Keratinocyte (primary cell): ENCODE data around the gene IFITM10. TPM values are rescaled to one million over a fixed set of nuclear protein-coding genes. Genes with fewer than 3 reads are reported as not detected.

Experiments used
- DNase-seq: peaks from one replicate; pipeline ENCODE4 v3.0.0-alpha.2; 2011; ENCODE audit warnings: low read depth, missing footprints, low spot score
- FAIRE-seq: peaks from 2 replicates; lab custom pipeline; 2011; peaks lifted over from hg19 to GRCh38; lab: Jason Lieb, UNC
- H2AFZ ChIP-seq: 2 replicates; pipeline ENCODE4 v1.6.0; 2012; ENCODE audit warnings: low read length, control low read depth, inconsistent platforms; ENCODE audit not compliant: control insufficient read depth
- H3K27ac ChIP-seq: 2 replicates; pipeline ENCODE4 v1.5.1; 2011; ENCODE audit warnings: low read length; ENCODE audit not compliant: control insufficient read depth, insufficient read depth
- H3K27me3 ChIP-seq: 3 replicates; pipeline ENCODE4 v1.6.0; 2011; ENCODE audit warnings: low read length; ENCODE audit not compliant: control insufficient read depth, insufficient read depth; ENCODE audit errors: extremely low read depth
- H3K36me3 ChIP-seq, 2 experiments: 2 replicates in 1 of 2; 3 replicates in 1 of 2; pipeline ENCODE4 v1.5.1; 2011; ENCODE audit warnings: low read length in 2 of 2, mild to moderate bottlenecking in 1 of 2; ENCODE audit not compliant: control insufficient read depth in 2 of 2, insufficient read depth in 2 of 2; ENCODE audit errors: extremely low read depth in 1 of 2
- H3K4me1 ChIP-seq: 3 replicates; pipeline ENCODE4 v1.5.1; 2011; ENCODE audit warnings: low read length; ENCODE audit not compliant: control insufficient read depth, insufficient read depth; ENCODE audit errors: extremely low read depth
- H3K4me2 ChIP-seq: 3 replicates; pipeline ENCODE4 v1.6.0; 2011; ENCODE audit warnings: low read depth, low read length; ENCODE audit not compliant: control insufficient read depth, insufficient read depth; ENCODE audit errors: extremely low read depth
- H3K4me3 ChIP-seq, 3 experiments: fragments of 200-600 bp in 1 of 3; sonication (generic) in 1 of 3; 2 replicates in 2 of 3; 3 replicates in 1 of 3; pipeline ENCODE4 v1.5.1; 2011 to 2016; ENCODE audit warnings: low read length in 3 of 3, mild to moderate bottlenecking in 3 of 3, control low read depth in 2 of 3, inconsistent platforms in 1 of 3, low read depth in 1 of 3, mixed read lengths in 1 of 3, mixed run types in 1 of 3, moderate library complexity in 1 of 3; ENCODE audit not compliant: control insufficient read depth in 2 of 3, insufficient read depth in 2 of 3; ENCODE audit errors: extremely low read depth in 1 of 3
- H3K79me2 ChIP-seq: 2 replicates; pipeline ENCODE4 v1.6.0; 2012; ENCODE audit warnings: low read length; ENCODE audit not compliant: control insufficient read depth, insufficient read depth
- H3K9ac ChIP-seq: 3 replicates; pipeline ENCODE4 v1.6.0; 2011; ENCODE audit warnings: low read length; ENCODE audit not compliant: control insufficient read depth, insufficient read depth; ENCODE audit errors: extremely low read depth
- H3K9me1 ChIP-seq: 3 replicates; pipeline ENCODE4 v1.6.0; 2011; ENCODE audit warnings: low read length; ENCODE audit not compliant: control insufficient read depth, insufficient read depth; ENCODE audit errors: extremely low read depth
- H3K9me3 ChIP-seq: 2 replicates; pipeline ENCODE4 v1.5.1; 2012; ENCODE audit warnings: low read depth, low read length; ENCODE audit not compliant: control insufficient read depth
- H4K20me1 ChIP-seq: 3 replicates; pipeline ENCODE4 v1.6.0; 2011; ENCODE audit warnings: low read length; ENCODE audit not compliant: control insufficient read depth, insufficient read depth; ENCODE audit errors: extremely low read depth
- CTCF ChIP-seq, 3 experiments: IDR thresholded peaks in 1 of 3; conservative IDR thresholded peaks in 1 of 3; optimal IDR thresholded peaks in 1 of 3; 2 replicates in 2 of 3; 3 replicates in 1 of 3; pipeline versions ENCODE3 to v1.5.1; 2011; ENCODE audit warnings: low read length in 3 of 3, mild to moderate bottlenecking in 3 of 3, moderate library complexity in 2 of 3, control low read depth in 1 of 3, inconsistent platforms in 1 of 3; ENCODE audit not compliant: insufficient read depth in 2 of 3; ENCODE audit errors: extremely low read depth in 1 of 3
- EZH2 ChIP-seq: IDR thresholded peaks from one replicate; pipeline ENCODE4 v1.6.1; 2012; ENCODE audit warnings: inconsistent platforms, mild to moderate bottlenecking, low read length, moderate library complexity
- dilution Hi-C: fragments of 300-500 bp; cut with MboI; formaldehyde crosslinking; loops from one replicate; pipeline ENCODE4 v1.7.0; 2020; ENCODE audit warnings: low sequenced_read_pairs; ENCODE audit not compliant: extremely low pct_ligation_motif_present
- polyA plus RNA-seq, 5 experiments: library from polyadenylated mRNA; depleted of rRNA in 3 of 5; stranded (reverse) in 3 of 5; stranded (forward) in 1 of 5; unstranded in 1 of 5; fragments of >200 nt; gene quantifications; 1 replicate in 1 of 5; 2 replicates in 3 of 5; 3 replicates in 1 of 5; pipeline versions ENCODE4 v1.2.1 to v1.2.3, GENCODE V29; 2011 to 2012; ENCODE audit warnings: missing spikeins in 2 of 5, low read depth in 1 of 5, low replicate concordance in 1 of 5

IFITM10 gene
- polyA plus RNA-seq, 1 donor (not counting 4 experiments of a cell fraction or from before 2014, with no cell fraction given), result 0.14 TPM

DNA sequence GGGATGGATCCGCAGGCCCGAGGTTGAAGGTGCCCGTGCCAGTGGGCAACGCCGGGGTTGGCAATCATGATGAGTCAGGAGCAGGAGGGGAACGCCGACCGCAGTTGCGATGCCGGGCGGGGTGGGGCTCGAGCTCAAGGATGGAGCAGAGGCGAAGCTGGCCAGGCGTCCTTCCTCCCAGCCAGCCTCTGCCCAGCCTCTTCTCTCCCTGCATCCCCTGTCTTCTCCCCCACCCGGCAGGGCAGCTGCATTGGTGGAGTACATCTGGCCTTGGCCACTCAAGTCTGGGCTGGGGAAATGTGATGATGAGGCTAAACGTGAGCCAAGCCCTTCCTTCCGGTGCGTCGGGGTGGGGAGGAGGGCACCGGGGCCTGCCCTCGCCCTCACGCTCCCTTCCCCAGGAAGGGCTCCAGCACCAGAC, 3.9 kb downstream of the IFITM10 start:
- peaks cover 33% of the 10 kb centered on the region for H3K27me3 ChIP-seq
- no peak overlapping the region for H2AFZ ChIP-seq
- H3K36me3 ChIP-seq, result no peaks in the 10 kb centered on the region
- peak overlapping the region; percentile 8 for H3K9ac ChIP-seq
- no peaks in the 10 kb centered on the region for H3K79me2 ChIP-seq
- no peak for FAIRE-seq
- H3K4me3 ChIP-seq, result no peak overlapping the region
- H3K9me1 ChIP-seq, result no peaks in the 10 kb centered on the region
- H4K20me1 ChIP-seq, result peaks cover 5% of the 10 kb centered on the region
- H3K4me2 ChIP-seq, result peak overlapping the region; percentile 42
- no peak overlapping the region for H3K27ac ChIP-seq
- peaks cover 26% of the 10 kb centered on the region for H3K4me1 ChIP-seq
- DNase-seq, result no peak
- no peak for TF ChIP-seq CTCF (optimal IDR thresholded peaks at IDR 0.05 in 1 of 3, IDR thresholded peaks at IDR 0.05 in 1 of 3, conservative IDR thresholded peaks at IDR 0.05 in 1 of 3; ENCODE audit: extremely low read depth in 1 of 3, insufficient read depth in 2 of 3, low read length in 3 of 3)
- TF ChIP-seq EZH2, result no peak
- H3K9me3 ChIP-seq, result no peaks in the 10 kb centered on the region
- dilution Hi-C loops, result no loop called here

GRCh38 chr11:1745701-1746320, 4.6 kb downstream of the IFITM10 start:
- Histone ChIP-seq H3K4me2 (no peak overlapping the region), H3K4me1 (peaks cover 26% of the 10 kb centered on the region), H3K36me3 (no peaks in the 10 kb centered on the region), H2AFZ (no peak overlapping the region), H3K27ac (no peak overlapping the region), H3K4me3 (no peak overlapping the region), H3K9me1 (no peaks in the 10 kb centered on the region), H3K9me3 (no peaks in the 10 kb centered on the region), H3K9ac (no peak overlapping the region), H4K20me1 (peaks cover 5% of the 10 kb centered on the region), H3K27me3 (peaks cover 36% of the 10 kb centered on the region), H3K79me2 (no peaks in the 10 kb centered on the region)
- DNase-seq (no peak), FAIRE-seq (peak; percentile 5)
- TF ChIP-seq CTCF (optimal IDR thresholded peaks at IDR 0.05 in 1 of 3, IDR thresholded peaks at IDR 0.05 in 1 of 3, conservative IDR thresholded peaks at IDR 0.05 in 1 of 3; ENCODE audit: extremely low read depth in 1 of 3, insufficient read depth in 2 of 3, low read length in 3 of 3) (no peak), EZH2 (no peak)
- dilution Hi-C loops, result no loop called here
